DMS153 (cell line): ENCODE measurements around the gene APPBP2.

ENCODE experiments used
- DNase-seq: peaks from one replicate; lab custom pipeline; 2025; lab: John Stamatoyannopoulos, UW

APPBP2 gene

DNA sequence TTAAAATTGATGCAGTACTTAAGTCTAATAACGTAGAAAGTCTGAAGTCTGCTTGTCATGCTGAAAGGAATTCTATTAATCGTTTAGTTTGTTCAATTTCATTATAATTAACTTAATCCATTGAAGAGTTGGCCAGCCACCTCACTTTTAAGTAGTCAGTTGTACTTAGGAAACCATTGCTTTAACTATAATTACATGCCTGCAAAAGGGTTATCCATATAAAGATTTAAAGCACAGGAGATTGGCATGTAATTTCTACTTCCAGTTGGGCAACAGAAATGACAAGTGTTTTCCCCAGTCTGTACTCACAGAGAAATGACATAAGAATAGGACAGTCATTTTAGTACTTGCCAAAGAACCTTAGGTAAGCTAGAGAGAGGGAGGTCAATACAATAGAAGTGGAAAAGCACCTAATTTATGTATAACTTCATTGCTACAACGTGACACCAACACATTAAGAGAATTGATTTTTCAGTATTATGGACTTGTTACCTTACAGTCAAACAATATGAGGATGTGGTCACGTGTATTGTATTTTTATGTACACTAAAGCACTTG is 130.5 kb downstream of the APPBP2 start:
- no peak for DNase-seq

DNA sequence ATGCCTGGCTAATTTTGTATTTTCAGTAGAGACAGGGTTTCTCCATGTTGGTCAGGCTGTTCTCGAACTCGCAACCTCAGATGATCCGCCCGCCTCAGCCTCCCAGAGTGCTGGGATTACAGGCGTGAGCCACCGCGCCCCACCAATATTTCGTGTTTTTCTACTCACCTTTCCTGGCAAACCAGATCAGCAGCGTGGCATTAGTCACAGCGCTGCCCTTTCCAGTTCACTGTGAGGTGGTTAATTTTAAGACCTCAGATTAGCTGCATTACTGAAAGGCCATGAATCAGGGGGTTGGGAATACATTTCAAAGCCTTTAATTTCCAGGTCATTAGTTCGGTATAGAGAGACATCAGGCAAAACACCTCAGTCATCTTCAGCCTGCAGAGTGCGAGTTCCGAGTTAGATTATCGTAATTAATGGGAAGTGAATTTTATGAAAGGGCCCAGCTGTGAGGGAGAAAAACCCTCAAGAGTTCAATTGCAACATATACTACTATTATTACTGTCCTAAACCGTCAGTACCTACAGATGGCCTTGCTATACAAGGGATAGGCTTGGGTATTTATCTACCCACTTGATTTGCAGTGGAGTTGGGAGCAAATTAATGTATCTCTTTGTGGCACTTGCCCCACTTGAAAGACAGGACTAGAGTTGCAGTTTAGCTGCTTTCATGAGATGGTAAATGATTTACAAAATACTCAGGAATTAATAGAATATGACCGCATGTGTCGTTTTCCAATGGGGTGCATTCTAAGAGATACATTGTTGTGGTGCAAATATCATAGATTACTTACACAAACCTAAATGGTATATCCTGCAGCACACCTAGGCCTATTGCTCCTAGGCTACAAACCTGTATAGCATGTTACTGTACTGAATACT is 132.0 kb downstream of the APPBP2 start:
- no peak for DNase-seq
